Activated T-cell treated with anti-CD3 and anti-CD28 coated beads, Interleukin-2, amount 50 U/mL, for 24 hours (primary cell): ENCODE data around the gene SELENOS.

ENCODE experiments used
- DNase-seq: peaks from one replicate; pipeline ENCODE4 v3.0.0-alpha.2; 2020
- H3K27ac Mint-ChIP-seq: 2 replicates; pipeline ENCODE4 v1.8.0; 2020; ENCODE audit warnings: mild to moderate bottlenecking, mixed read lengths
- H3K27me3 Mint-ChIP-seq: 2 replicates; pipeline ENCODE4 v1.8.0; 2020; ENCODE audit warnings: mixed read lengths
- H3K36me3 Mint-ChIP-seq: 2 replicates; pipeline ENCODE4 v1.8.0; 2020; ENCODE audit warnings: low read depth, mixed read lengths
- H3K4me1 Mint-ChIP-seq: 2 replicates; pipeline ENCODE4 v1.8.0; 2020; ENCODE audit warnings: low read depth, mixed read lengths
- H3K4me3 Mint-ChIP-seq: 2 replicates; pipeline ENCODE4 v1.8.0; 2020; ENCODE audit warnings: mild to moderate bottlenecking, moderate library complexity, mixed read lengths
- H3K9me3 Mint-ChIP-seq: 2 replicates; pipeline ENCODE4 v1.8.0; 2020; ENCODE audit warnings: mixed read lengths

The SELENOS gene

GRCh38 chr15:101316529-101316928 lies 39.2 kb upstream of the SELENOS start:
- H3K4me1 Mint-ChIP-seq: peaks cover 14% of the 10 kb centered on the region
- peaks cover 5% of the 10 kb centered on the region for H3K27me3 Mint-ChIP-seq
- H3K4me3 Mint-ChIP-seq: no peak overlapping the region
- DNase-seq: no peak
- no peak overlapping the region for H3K27ac Mint-ChIP-seq
- H3K9me3 Mint-ChIP-seq: no peaks in the 10 kb centered on the region
- no peaks in the 10 kb centered on the region for H3K36me3 Mint-ChIP-seq

GRCh38 chr15:101315736-101316135 lies 38.5 kb upstream of the SELENOS start:
- Mint-ChIP-seq H3K27me3 (peaks cover 5% of the 10 kb centered on the region), H3K36me3 (no peaks in the 10 kb centered on the region), H3K27ac (no peak overlapping the region), H3K9me3 (no peaks in the 10 kb centered on the region), H3K4me1 (peaks cover 8% of the 10 kb centered on the region), H3K4me3 (no peak overlapping the region)
- no peak for DNase-seq

GRCh38 chr15:101314336-101315125 lies 37.2 kb upstream of the SELENOS start:
- H3K36me3 Mint-ChIP-seq: no peaks in the 10 kb centered on the region
- no peak for DNase-seq
- no peak overlapping the region for H3K27ac Mint-ChIP-seq
- no peaks in the 10 kb centered on the region for H3K4me1 Mint-ChIP-seq
- peaks cover 5% of the 10 kb centered on the region for H3K27me3 Mint-ChIP-seq
- no peak overlapping the region for H3K4me3 Mint-ChIP-seq
- no peaks in the 10 kb centered on the region for H3K9me3 Mint-ChIP-seq

GRCh38 chr15:101313041-101313761 lies 35.9 kb upstream of the SELENOS start:
- DNase-seq: no peak
- no peaks in the 10 kb centered on the region for H3K4me1 Mint-ChIP-seq
- H3K27me3 Mint-ChIP-seq: no peaks in the 10 kb centered on the region
- H3K27ac Mint-ChIP-seq: no peak overlapping the region
- no peaks in the 10 kb centered on the region for H3K9me3 Mint-ChIP-seq
- no peak overlapping the region for H3K4me3 Mint-ChIP-seq
- no peaks in the 10 kb centered on the region for H3K36me3 Mint-ChIP-seq

GRCh38 chr15:101310508-101310907 lies 33.2 kb upstream of the SELENOS start:
- no peaks in the 10 kb centered on the region for H3K9me3 Mint-ChIP-seq
- no peak overlapping the region for H3K27ac Mint-ChIP-seq
- DNase-seq: peak; percentile 9
- H3K4me1 Mint-ChIP-seq: no peaks in the 10 kb centered on the region
- no peaks in the 10 kb centered on the region for H3K27me3 Mint-ChIP-seq
- no peak overlapping the region for H3K4me3 Mint-ChIP-seq
- H3K36me3 Mint-ChIP-seq: no peaks in the 10 kb centered on the region

- Mint-ChIP-seq H3K9me3 (no peaks in the 10 kb centered on the region), H3K27me3 (no peaks in the 10 kb centered on the region), H3K36me3 (no peaks in the 10 kb centered on the region), H3K4me1 (no peaks in the 10 kb centered on the region), H3K27ac (no peak overlapping the region), H3K4me3 (no peak overlapping the region)
- DNase-seq: no peak
These were observed 32.8 kb upstream of the SELENOS start for GRCh38 chr15:101310161-101310480.

GRCh38 chr15:101309436-101310160 lies 32.3 kb upstream of the SELENOS start:
- H3K27ac Mint-ChIP-seq: no peak overlapping the region
- no peaks in the 10 kb centered on the region for H3K4me1 Mint-ChIP-seq
- no peaks in the 10 kb centered on the region for H3K9me3 Mint-ChIP-seq
- H3K36me3 Mint-ChIP-seq: no peaks in the 10 kb centered on the region
- DNase-seq: peak; percentile 15
- no peak overlapping the region for H3K4me3 Mint-ChIP-seq
- no peaks in the 10 kb centered on the region for H3K27me3 Mint-ChIP-seq

GRCh38 chr15:101308604-101309435 lies 31.5 kb upstream of the SELENOS start:
- H3K27ac Mint-ChIP-seq: no peak overlapping the region
- H3K36me3 Mint-ChIP-seq: no peaks in the 10 kb centered on the region
- H3K27me3 Mint-ChIP-seq: no peaks in the 10 kb centered on the region
- H3K4me1 Mint-ChIP-seq: no peaks in the 10 kb centered on the region
- no peaks in the 10 kb centered on the region for H3K9me3 Mint-ChIP-seq
- no peak overlapping the region for H3K4me3 Mint-ChIP-seq
- peak; percentile 14 for DNase-seq

- Mint-ChIP-seq H3K4me3 (no peak overlapping the region), H3K36me3 (no peaks in the 10 kb centered on the region), H3K4me1 (no peaks in the 10 kb centered on the region), H3K9me3 (no peaks in the 10 kb centered on the region), H3K27ac (no peak overlapping the region), H3K27me3 (no peaks in the 10 kb centered on the region)
- DNase-seq: peak; percentile 11
These were observed 30.8 kb upstream of the SELENOS start for GRCh38 chr15:101307897-101308603.

GRCh38 chr15:101307048-101307896 lies 30.0 kb upstream of the SELENOS start:
- H3K27me3 Mint-ChIP-seq: no peaks in the 10 kb centered on the region
- peak; percentile 19 for DNase-seq
- H3K27ac Mint-ChIP-seq: no peak overlapping the region
- no peak overlapping the region for H3K4me3 Mint-ChIP-seq
- no peaks in the 10 kb centered on the region for H3K36me3 Mint-ChIP-seq
- H3K4me1 Mint-ChIP-seq: no peaks in the 10 kb centered on the region
- no peaks in the 10 kb centered on the region for H3K9me3 Mint-ChIP-seq

- H3K9me3 Mint-ChIP-seq: no peaks in the 10 kb centered on the region
- H3K4me1 Mint-ChIP-seq: no peaks in the 10 kb centered on the region
- no peak overlapping the region for H3K4me3 Mint-ChIP-seq
- H3K27ac Mint-ChIP-seq: no peak overlapping the region
- no peaks in the 10 kb centered on the region for H3K27me3 Mint-ChIP-seq
- peak; percentile 14 for DNase-seq
- H3K36me3 Mint-ChIP-seq: no peaks in the 10 kb centered on the region
These were observed 29.2 kb upstream of the SELENOS start for GRCh38 chr15:101306341-101307047.

GRCh38 chr15:101305820-101306255 lies 28.6 kb upstream of the SELENOS start:
- no peaks in the 10 kb centered on the region for H3K36me3 Mint-ChIP-seq
- H3K27ac Mint-ChIP-seq: no peak overlapping the region
- H3K27me3 Mint-ChIP-seq: no peaks in the 10 kb centered on the region
- no peaks in the 10 kb centered on the region for H3K4me1 Mint-ChIP-seq
- no peaks in the 10 kb centered on the region for H3K9me3 Mint-ChIP-seq
- DNase-seq: peak; percentile 18
- H3K4me3 Mint-ChIP-seq: no peak overlapping the region

GRCh38 chr15:101303408-101303807 lies 26.1 kb upstream of the SELENOS start:
- Mint-ChIP-seq H3K9me3 (no peaks in the 10 kb centered on the region), H3K4me3 (no peak overlapping the region), H3K4me1 (no peaks in the 10 kb centered on the region), H3K27ac (no peak overlapping the region), H3K36me3 (no peaks in the 10 kb centered on the region), H3K27me3 (no peaks in the 10 kb centered on the region)
- DNase-seq: no peak
